ENCODE data around the gene TARBP1. TPM values are rescaled to one million over a fixed set of nuclear protein-coding genes. Genes with fewer than 3 reads are reported as not detected.

Gene TARBP1
- 10 to 100 TPM; 24.9 to 48.9 (median 34.4) TPM for total RNA-seq

- peaks cover 0 to 4% (median 0%) of the 10 kb centered on the region in 3 donors for H3K36me3 ChIP-seq
- DNase-seq (ENCODE audit: low spot score in 2 of 2): no peak
- 0 to 2% methylated on average over 46 to 54 of the region's 122 CpGs for WGBS, 2 donors
- H3K27me3 ChIP-seq: no peaks in the 10 kb centered on the region
- peak within 1 kb of the TSS; percentile 82 to 93 (median 84) for H3K27ac ChIP-seq
- no peaks in the 10 kb centered on the region for H3K9me3 ChIP-seq
- peaks cover 0 to 13% (median 6%) of the 10 kb centered on the region in 4 donors for H3K4me1 ChIP-seq
- peak within 1 kb of the TSS; percentile 72 to 86 (median 76) for H3K4me3 ChIP-seq
- peak in 1 of 2 donors; percentile 38 for TF ChIP-seq POLR2A (IDR thresholded peaks at IDR 0.05)
- TF ChIP-seq EP300 (IDR thresholded peaks at IDR 0.05): peak in 1 of 2 donors; percentile 41
- TF ChIP-seq CTCF (IDR thresholded peaks at IDR 0.05): peak in 3 of 5 experiments; percentile 26 to 35 (median 29)
These were observed at the start of gene TARBP1 for GRCh38 chr1:234478481-234479309. Gene TARBP1, minus strand, starts transcription at chr1:234479179. Its CDS starts 76 bp downstream, at chr1:234479103.

GRCh38 chr1:234528074-234528865 is 49.3 kb upstream of the TARBP1 start:
- peak overlapping the region in 2 of 4 donors; percentile 98 to 99 for H3K27ac ChIP-seq
- H3K4me1 ChIP-seq: peaks cover 3 to 85% (median 54%) of the 10 kb centered on the region in 4 donors
- 35 to 44% methylated on average over 14 of the region's 14 CpGs for WGBS, 2 donors

GRCh38 chr1:234527346-234527745 is 48.4 kb upstream of the TARBP1 start:
- Histone ChIP-seq H3K36me3 (no peaks in the 10 kb centered on the region), H3K4me3 (no peak overlapping the region), H3K9me3 (no peaks in the 10 kb centered on the region), H3K4me1 (peaks cover 3 to 83% (median 54%) of the 10 kb centered on the region in 4 donors), H3K27me3 (no peaks in the 10 kb centered on the region), H3K27ac (peak overlapping the region in 1 of 4 donors; percentile 98)
- TF ChIP-seq EP300 (IDR thresholded peaks at IDR 0.05): no peak
- no peak for DNase-seq (ENCODE audit: low spot score in 2 of 2)
- 84 to 85% methylated on average over 6 of the region's 6 CpGs for WGBS, 2 donors

More at GRCh38 chr1:234528074-234528865, 49.3 kb upstream of the TARBP1 start:
- Histone ChIP-seq H3K9me3 (no peaks in the 10 kb centered on the region), H3K27me3 (no peaks in the 10 kb centered on the region), H3K36me3 (no peaks in the 10 kb centered on the region), H3K4me3 (no peak overlapping the region)
- no peak for TF ChIP-seq POLR2A (IDR thresholded peaks at IDR 0.05)
- no peak for TF ChIP-seq CTCF (IDR thresholded peaks at IDR 0.05)
- no peak for TF ChIP-seq EP300 (IDR thresholded peaks at IDR 0.05)
- DNase-seq (ENCODE audit: low spot score in 2 of 2): no peak

- Histone ChIP-seq H3K27me3 (no peaks in the 10 kb centered on the region), H3K4me3 (no peak overlapping the region), H3K27ac (no peak overlapping the region), H3K9me3 (no peaks in the 10 kb centered on the region), H3K36me3 (no peaks in the 10 kb centered on the region), H3K4me1 (peaks cover 3 to 79% (median 52%) of the 10 kb centered on the region in 4 donors)
- DNase-seq (ENCODE audit: low spot score in 2 of 2): no peak
- WGBS, 2 donors: 53 to 57% methylated on average over 3 of the region's 3 CpGs
- TF ChIP-seq POLR2A (IDR thresholded peaks at IDR 0.05): no peak
- no peak for TF ChIP-seq EP300 (IDR thresholded peaks at IDR 0.05)
- TF ChIP-seq CTCF (IDR thresholded peaks at IDR 0.05): no peak
These were observed 47.9 kb upstream of the TARBP1 start for GRCh38 chr1:234526922-234527321.

- DNase-seq (ENCODE audit: low spot score in 2 of 2): no peak
- H3K27ac ChIP-seq: peak overlapping the region in 1 of 4 donors; percentile 91
- no peaks in the 10 kb centered on the region for H3K27me3 ChIP-seq
These were observed 46.3 kb upstream of the TARBP1 start for GRCh38 chr1:234525099-234525799.

More at GRCh38 chr1:234525099-234525799, 46.3 kb upstream of the TARBP1 start:
- Histone ChIP-seq H3K9me3 (no peaks in the 10 kb centered on the region), H3K36me3 (no peaks in the 10 kb centered on the region), H3K4me3 (no peak overlapping the region), H3K4me1 (peaks cover 3 to 62% (median 38%) of the 10 kb centered on the region in 4 donors)
- TF ChIP-seq EP300 (IDR thresholded peaks at IDR 0.05) (no peak), CTCF (IDR thresholded peaks at IDR 0.05) (no peak), POLR2A (IDR thresholded peaks at IDR 0.05) (no peak)
- WGBS, 2 donors: 87% methylated on average over 5 of the region's 5 CpGs

Data from tibial nerve (tissue), 4 donors.